Vagina (tissue), 2 donors: ENCODE measurements around the gene TSC2.

Experiments used
- POLR2AphosphoS5 ChIP-seq, 2 donors: sonication (generic); formaldehyde crosslinking; IDR thresholded peaks; one replicate each; pipeline ENCODE4 v1.9.0; 2017; ENCODE audit warnings: antibody characterized with exemption in 2 of 2, mild to moderate bottlenecking in 2 of 2, low read depth in 1 of 2; ENCODE audit not compliant: insufficient read depth in 1 of 2
- TF ChIP-seq, protein P1 (sequence below), 3 experiments: fragments of 450-650 bp in 2 of 3; fragments of 200-600 bp in 1 of 3; sonication (generic) in 1 of 3; IDR thresholded peaks; one replicate each; pipeline ENCODE4 v1.5.1; 2017 to 2019; ENCODE audit warnings: antibody characterized with exemption in 3 of 3, mild to moderate bottlenecking in 2 of 3, moderate library complexity in 2 of 3

DNA sequence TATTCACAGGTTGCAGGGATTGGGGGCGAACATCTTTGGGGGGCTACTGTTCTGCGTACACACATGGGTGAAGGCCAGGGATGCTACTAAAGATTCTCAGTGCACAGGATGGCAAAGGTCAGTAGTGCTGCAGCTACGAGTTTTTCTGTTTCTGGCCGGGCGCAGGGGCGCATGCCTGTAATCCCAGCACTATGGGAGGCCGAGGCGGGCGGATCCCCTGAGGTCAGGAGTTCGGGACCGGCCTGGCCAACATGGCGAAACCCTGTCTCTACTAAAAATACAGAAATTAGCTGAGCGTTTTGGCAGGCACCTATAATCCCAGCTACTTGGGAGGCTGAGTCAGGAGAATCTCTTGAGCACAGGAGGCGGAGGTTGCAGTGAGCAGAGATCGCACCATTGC lies 34.3 kb upstream of the TSC2 start:
- TF ChIP-seq, protein P1, sequence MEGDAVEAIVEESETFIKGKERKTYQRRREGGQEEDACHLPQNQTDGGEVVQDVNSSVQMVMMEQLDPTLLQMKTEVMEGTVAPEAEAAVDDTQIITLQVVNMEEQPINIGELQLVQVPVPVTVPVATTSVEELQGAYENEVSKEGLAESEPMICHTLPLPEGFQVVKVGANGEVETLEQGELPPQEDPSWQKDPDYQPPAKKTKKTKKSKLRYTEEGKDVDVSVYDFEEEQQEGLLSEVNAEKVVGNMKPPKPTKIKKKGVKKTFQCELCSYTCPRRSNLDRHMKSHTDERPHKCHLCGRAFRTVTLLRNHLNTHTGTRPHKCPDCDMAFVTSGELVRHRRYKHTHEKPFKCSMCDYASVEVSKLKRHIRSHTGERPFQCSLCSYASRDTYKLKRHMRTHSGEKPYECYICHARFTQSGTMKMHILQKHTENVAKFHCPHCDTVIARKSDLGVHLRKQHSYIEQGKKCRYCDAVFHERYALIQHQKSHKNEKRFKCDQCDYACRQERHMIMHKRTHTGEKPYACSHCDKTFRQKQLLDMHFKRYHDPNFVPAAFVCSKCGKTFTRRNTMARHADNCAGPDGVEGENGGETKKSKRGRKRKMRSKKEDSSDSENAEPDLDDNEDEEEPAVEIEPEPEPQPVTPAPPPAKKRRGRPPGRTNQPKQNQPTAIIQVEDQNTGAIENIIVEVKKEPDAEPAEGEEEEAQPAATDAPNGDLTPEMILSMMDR (IDR thresholded peaks at IDR 0.05) = no peak
- no peak for TF ChIP-seq POLR2AphosphoS5 (IDR thresholded peaks at IDR 0.05; ENCODE audit: insufficient read depth in 1 of 2, low read depth in 1 of 2)
